GM18505 (cell line): ENCODE data around the gene ARHGEF11.

Source experiments
- ATAC-seq: cut with Tn5 transposase; IDR thresholded peaks from one replicate; pipeline ENCODE4 v1.9.1; 2021; ENCODE audit not compliant: unreplicated experiment
- POLR2A ChIP-seq: IDR thresholded peaks from 4 replicates; pipeline ENCODE4 v1.6.1; 2011; ENCODE audit warnings: borderline replicate concordance; ENCODE audit not compliant: insufficient read depth, insufficient read length; ENCODE audit errors: extremely low read depth

The ARHGEF11 gene

GRCh38 chr1:156905176-156905575 is 140.4 kb downstream of the ARHGEF11 start:
- ATAC-seq, result no peak
- TF ChIP-seq POLR2A, result no peak

- TF ChIP-seq POLR2A, result no peak
- no peak for ATAC-seq
These were observed 141.2 kb downstream of the ARHGEF11 start for GRCh38 chr1:156904187-156904959.

GRCh38 chr1:156903328-156904091 is 142.0 kb downstream of the ARHGEF11 start:
- no peak for TF ChIP-seq POLR2A
- no peak for ATAC-seq

- ATAC-seq, result no peak
- TF ChIP-seq POLR2A, result no peak
These were observed 143.3 kb downstream of the ARHGEF11 start for GRCh38 chr1:156901966-156902915.

- ATAC-seq, result no peak
- TF ChIP-seq POLR2A, result no peak
These were observed 144.0 kb downstream of the ARHGEF11 start for GRCh38 chr1:156901590-156901900.

GRCh38 chr1:156900896-156901589 is 144.5 kb downstream of the ARHGEF11 start:
- TF ChIP-seq POLR2A, result no peak

GRCh38 chr1:156899956-156900718 is 145.4 kb downstream of the ARHGEF11 start:
- ATAC-seq, result no peak

More at GRCh38 chr1:156900896-156901589, 144.5 kb downstream of the ARHGEF11 start:
- ATAC-seq, result no peak

GRCh38 chr1:156898971-156899664 is 146.4 kb downstream of the ARHGEF11 start:
- TF ChIP-seq POLR2A, result no peak
- no peak for ATAC-seq

More at GRCh38 chr1:156899956-156900718, 145.4 kb downstream of the ARHGEF11 start:
- no peak for TF ChIP-seq POLR2A

- no peak for TF ChIP-seq POLR2A
- ATAC-seq, result no peak
These were observed 147.4 kb downstream of the ARHGEF11 start for GRCh38 chr1:156898161-156898566.

- ATAC-seq, result no peak
- TF ChIP-seq POLR2A, result no peak
These were observed 148.3 kb downstream of the ARHGEF11 start for GRCh38 chr1:156897078-156897825.
